Bone marrow (tissue), 2 donors: ENCODE results near the gene GALNTL6.
"Not testable (repeated sequence)": the region's sequence is repeated elsewhere in the genome, so short reads cannot be mapped to it uniquely, and the experiment has no call there.

ENCODE experiments used
- DNase-seq, 2 donors: peaks; one replicate each; lab custom pipeline; 2025; lab: John Stamatoyannopoulos, UW

GALNTL6 gene

DNA sequence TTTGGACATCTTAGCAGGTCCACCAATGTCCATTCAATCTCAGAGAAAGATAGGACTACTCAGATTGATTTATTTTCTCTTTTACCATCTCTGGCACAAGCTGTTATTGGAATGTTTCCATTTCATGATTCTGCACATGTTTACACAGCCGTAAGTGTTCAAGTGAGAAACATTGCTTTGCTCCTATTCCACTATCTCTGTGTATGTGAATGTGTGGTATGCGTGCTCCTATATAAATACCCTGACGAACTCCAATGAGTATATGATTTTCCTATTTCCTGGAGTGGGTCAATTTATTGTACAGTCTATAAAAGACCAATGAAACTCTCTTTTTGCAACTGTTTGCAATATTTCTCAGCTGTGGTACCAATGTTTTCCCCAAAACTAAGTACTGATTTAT, 1134.4 kb downstream of the GALNTL6 start:
- DNase-seq, result no peak

DNA sequence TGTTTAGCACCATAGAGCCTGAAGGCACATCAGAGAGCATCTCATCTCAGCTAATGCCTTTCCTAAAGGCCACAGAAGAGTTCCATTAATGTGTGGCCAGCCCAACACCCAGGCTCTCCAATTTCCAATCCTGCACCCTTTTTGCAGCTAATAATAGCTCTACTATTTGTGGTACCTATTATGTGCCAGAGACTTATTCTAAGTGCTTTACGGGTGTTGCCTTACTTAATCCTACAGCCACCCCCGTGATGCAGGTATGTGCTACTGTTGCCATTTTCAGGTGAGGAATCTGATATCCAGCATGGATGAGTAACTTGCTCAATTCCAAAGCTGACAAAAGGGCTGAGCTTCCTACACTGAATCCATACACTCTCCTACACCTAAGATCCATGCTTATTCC, 1137.8 kb downstream of the GALNTL6 start:
- no peak for DNase-seq

DNA sequence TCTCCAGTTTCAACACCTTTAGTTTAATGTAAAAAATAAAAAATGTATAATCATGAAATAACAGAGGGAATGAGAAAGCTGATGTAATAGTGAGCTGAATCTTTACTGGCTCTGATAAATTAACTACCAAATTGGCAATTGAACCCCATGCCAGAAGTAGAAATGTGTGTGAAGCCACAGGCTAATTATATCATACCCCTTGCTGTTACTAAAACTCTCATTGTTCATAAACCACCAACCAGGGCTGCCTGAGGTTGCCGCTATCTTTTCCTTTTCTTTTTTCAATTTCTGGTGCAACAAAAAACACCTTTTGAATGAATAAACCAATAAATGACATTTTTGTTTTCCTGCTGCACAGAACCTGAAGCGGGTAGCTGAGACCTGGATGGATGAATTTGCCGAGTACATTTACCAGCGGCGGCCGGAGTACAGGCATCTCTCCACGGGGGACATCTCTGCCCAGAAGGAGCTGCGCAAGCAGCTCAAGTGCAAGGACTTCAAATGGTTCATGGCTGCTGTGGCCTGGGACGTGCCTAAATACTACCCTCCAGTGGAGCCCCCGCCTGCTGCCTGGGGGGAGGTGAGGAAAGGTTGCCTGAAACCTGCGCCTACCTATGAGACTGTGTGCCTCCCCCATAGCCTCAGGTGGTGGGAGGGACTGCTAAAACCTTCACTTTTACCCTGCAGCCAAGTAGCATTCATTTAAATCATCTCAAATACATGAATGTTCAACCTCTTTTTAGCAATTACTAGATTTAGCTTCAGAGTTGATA, 1138.7 kb downstream of the GALNTL6 start:
- DNase-seq, result no peak

DNA sequence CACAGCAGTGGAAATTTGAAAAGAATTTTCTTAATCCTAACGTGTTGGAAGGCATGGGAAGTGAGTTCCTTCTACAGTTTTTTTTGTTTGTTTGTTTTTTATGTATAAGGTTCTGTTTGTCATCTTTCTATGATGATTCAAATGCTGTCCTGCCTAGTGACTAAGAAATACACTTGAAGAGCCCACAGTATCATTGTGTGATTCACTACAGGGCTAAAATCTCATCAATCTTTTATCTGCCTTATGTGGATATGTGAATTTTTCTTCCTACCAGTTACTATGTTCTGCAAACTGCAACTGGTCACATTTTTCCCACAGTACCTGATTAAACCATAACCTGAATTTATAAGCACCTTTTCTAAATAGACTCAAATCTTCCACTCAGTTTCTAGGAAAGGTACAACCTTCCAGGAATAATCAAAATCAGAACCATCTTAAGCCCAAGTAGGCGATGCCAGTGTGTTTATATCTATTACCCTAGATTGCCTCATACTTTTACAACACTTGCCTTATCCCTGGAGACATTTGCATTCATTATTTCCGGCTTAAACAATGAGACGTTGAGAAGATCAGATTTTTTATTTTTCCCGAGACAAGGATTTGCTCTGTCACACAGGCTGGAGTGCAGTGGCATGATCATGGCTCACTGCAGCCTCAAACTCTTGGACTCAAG, 1140.8 kb downstream of the GALNTL6 start:
- no peak for DNase-seq

GRCh38 chr4:172956340-172956739, 1143.1 kb downstream of the GALNTL6 start:
- not testable (repeated sequence) for DNase-seq

GRCh38 chr4:172957216-172957615, 1144.0 kb downstream of the GALNTL6 start:
- no peak for DNase-seq

GRCh38 chr4:172962564-172963353, 1149.6 kb downstream of the GALNTL6 start:
- DNase-seq, result no peak

DNA sequence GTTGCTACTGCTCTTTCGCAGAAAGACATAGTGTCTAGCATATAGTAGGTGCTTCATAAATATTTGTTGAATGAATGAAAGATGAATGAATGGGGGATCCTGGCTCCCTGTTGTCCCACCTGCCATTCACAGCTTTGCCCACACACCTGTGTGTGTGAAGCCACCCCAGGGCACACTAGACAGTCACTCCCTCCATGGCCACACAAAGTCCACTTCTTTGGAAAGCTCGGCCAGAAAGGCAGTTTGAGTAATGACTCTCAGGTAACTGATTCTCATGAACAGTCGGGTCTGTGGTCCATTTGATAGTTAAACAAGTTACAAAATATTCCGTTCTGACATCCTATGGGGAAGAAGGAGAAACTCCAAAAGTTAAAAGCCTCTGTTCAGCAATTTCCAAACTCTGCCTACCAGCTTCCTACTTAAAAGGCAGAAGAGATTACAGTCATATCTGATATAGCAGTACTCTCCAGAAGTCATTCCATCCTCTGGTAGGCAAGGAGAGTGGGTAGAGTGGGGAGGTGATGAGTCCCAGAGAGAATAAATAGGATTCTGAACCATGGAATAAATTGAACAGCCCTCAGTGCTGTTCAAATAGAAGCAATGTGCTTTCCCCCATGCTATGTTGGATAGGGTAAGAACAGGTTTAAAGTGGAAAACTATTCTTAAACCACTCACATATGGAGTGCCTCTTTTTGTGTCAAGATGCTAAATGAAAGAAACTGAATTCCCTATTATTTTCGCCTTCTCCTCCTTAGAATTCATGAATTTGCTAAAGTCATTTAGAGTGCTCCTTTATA, 1150.5 kb downstream of the GALNTL6 start:
- DNase-seq, result no peak

DNA sequence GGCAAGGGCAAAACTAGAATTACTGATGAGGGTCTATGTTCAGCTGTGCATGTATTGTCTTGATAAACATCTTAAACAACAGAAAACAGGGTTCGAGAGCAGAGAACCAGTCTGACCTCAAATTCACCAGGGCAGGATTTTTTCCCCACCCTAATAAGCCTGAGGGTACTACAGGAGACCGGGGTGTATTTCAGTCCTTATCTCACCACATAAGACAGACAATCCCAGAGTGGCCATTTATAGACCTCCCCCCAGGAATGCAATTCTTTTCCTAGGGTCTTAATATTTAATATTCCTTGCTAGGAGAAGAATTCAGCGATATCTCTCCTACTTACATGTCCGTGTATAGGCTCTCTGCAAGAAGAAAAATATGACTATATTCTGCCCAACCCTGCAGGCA, 1157.0 kb downstream of the GALNTL6 start:
- not testable (repeated sequence) for DNase-seq

GRCh38 chr4:172974586-172974985, 1161.4 kb downstream of the GALNTL6 start:
- no peak for DNase-seq

DNA sequence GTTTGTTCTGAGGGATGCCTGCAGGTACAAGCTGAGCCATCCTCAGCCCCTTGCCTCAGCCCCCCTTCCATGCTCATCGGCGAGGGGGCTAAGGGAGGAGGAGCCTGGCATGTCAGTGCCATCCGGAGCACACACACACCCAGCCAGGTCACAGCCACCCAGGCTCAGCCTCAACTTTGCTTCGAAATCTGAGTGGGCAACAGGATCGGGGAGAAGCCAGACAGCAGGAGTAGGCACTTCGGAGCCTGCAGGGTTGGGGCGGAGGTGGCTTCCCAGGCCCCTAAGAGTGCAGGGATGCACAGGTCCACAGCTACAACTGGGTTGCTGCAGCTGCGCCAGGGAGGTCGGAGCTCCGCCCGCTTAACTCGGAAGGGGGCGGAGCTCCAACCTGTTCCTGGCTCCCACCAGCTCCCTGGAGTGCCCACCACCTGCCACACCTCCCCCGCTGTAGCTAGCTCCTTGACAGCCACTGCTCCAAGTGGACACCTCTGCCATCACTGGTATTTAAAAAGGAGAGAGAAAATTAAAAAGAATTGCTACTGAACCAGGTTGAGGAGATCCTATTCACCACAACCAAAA, 1162.5 kb downstream of the GALNTL6 start:
- DNase-seq, result no peak

- not testable (repeated sequence) for DNase-seq
These were observed 1164.4 kb downstream of the GALNTL6 start for GRCh38 chr4:172977491-172978041.

DNA sequence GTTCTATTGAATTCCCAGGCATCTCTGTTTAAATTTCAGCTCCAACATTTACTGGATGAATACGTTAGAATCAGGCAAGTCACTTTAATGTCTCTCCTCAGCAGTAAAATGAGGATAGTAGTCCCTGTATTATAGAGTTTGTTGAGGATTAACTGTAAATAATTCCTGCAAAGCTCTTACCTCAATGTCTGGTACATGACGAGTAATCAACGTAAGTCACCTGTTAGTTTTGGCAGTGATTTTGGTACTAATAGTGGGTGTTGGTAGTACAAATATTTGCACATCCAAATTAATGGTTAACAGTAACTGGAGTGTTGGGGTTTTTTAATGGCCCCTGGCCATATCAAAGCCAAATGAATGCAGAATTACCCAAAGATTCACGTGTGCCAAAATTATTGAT, 1165.6 kb downstream of the GALNTL6 start:
- no peak for DNase-seq

DNA sequence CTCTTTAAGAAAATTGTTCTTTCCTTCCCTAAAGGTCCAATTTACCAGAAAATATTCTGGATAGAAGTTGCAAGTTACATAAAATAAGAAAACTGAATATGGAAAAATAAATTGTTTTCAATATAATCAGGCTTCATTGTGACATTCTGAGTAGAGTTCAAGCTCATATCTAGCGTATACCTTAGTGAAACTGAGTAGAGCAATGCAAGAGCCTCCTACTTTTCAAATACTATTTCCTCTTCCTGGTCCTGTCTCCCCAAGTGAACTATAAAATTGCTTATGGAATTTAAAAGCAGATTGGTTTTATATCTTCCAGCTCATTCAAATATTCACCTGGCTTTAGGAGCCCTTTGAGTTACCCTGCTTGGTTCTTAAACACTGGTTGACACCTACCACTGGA, 1166.1 kb downstream of the GALNTL6 start:
- no peak for DNase-seq

DNA sequence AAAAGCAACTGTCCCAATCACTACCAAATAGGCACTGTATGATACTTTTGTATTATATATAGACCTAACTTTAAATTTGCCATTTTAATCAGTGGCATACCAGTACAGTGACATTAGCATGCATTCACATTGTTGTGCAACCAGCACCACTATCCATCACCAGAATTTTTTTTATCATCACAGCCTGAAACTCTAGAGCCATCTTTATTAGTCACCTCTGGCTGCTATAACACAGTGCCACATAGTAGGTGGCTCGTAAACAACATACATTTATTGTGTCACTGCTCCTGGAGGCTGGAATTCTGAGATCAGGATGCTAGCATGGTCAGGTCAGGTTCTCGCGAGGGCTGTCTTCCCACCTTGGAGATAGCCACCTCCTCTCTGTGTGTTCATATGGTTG, 1167.0 kb downstream of the GALNTL6 start:
- DNase-seq, result no peak

- DNase-seq, result no peak
These were observed 1169.0 kb downstream of the GALNTL6 start for GRCh38 chr4:172982151-172982590.

DNA sequence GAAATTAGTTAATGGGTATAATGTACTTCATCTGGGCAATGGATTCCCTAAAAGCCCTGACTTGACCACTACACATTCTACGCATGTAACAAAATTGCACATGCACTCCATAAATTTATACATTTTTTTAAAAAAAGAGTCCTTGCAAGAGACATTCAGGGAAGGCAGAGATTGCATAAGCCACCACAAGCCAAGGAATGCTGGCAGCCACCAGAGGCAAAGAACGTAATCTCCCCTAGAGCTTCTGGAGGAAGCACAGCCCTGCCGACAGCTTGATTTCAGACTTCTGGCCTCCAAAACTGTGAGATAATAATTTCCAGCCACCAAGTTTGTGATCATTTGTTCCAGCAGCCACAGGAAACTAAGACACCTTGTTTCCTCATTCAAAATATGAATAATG, 1169.8 kb downstream of the GALNTL6 start:
- DNase-seq, result no peak

- no peak for DNase-seq
These were observed 1170.4 kb downstream of the GALNTL6 start for GRCh38 chr4:172983631-172984030.

DNA sequence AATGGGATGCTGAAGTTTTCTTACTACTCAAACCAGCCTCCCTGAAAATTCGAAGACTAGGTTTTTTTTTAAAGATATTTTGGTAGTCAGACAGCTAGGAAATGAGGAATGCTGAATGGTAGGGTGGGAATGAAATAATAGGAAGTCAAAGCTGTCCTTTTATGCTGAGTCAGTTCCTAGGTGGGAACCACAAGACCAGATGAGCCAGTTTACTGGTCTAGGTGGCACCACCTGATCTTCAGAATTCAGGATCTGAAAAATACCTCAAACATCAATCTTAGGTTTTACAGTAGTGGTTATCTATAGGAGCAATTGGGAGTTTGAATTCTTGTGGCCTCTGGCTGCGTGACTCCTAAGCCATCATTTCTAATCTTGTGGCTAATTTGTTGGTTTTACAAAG, 1172.3 kb downstream of the GALNTL6 start:
- DNase-seq, result no peak

- no peak for DNase-seq
These were observed 1172.9 kb downstream of the GALNTL6 start for GRCh38 chr4:172986114-172986513.
